Esophagus (tissue), 2 donors: ENCODE measurements around the gene GAMT. TPM values are rescaled to one million over a fixed set of nuclear protein-coding genes. Genes with fewer than 3 reads are reported as not detected.

Experiments
- H3K27ac ChIP-seq, 2 donors: one replicate each; pipeline ENCODE4 v1.5.1; 2013; ENCODE audit warnings: low read depth in 2 of 2, mild to moderate bottlenecking in 2 of 2, inconsistent platforms in 1 of 2, low read length in 1 of 2, moderate library complexity in 1 of 2
- H3K27me3 ChIP-seq, 2 donors: one replicate each; pipeline ENCODE4 v1.6.1; 2013; ENCODE audit warnings: low read length in 2 of 2, control low read depth in 1 of 2, mild to moderate bottlenecking in 1 of 2; ENCODE audit not compliant: insufficient read depth in 2 of 2, control insufficient read depth in 1 of 2
- H3K36me3 ChIP-seq, 2 donors: one replicate each; pipeline ENCODE4 v1.6.1; 2013; ENCODE audit warnings: low read length in 1 of 2; ENCODE audit not compliant: control insufficient read depth in 2 of 2, insufficient read depth in 2 of 2
- H3K4me1 ChIP-seq, 2 donors: one replicate each; pipeline ENCODE4 v1.6.1; 2013; ENCODE audit warnings: low read length in 1 of 2; ENCODE audit not compliant: control insufficient read depth in 2 of 2, insufficient read depth in 2 of 2
- H3K4me3 ChIP-seq, 2 donors: one replicate each; pipeline ENCODE4 v1.5.1; 2013; ENCODE audit warnings: low read length in 2 of 2, mild to moderate bottlenecking in 2 of 2, low read depth in 1 of 2, moderate library complexity in 1 of 2
- H3K9me3 ChIP-seq, 2 donors: one replicate each; pipeline ENCODE4 v1.6.1; 2013; ENCODE audit warnings: mild to moderate bottlenecking in 2 of 2, low read depth in 1 of 2, low read length in 1 of 2, moderate library complexity in 1 of 2; ENCODE audit not compliant: control insufficient read depth in 2 of 2, insufficient read depth in 1 of 2
- WGBS, 2 donors: extraction: QIAGEN DNeasy Blood & Tissue Kit; methylation state at CpG; one replicate each; pipeline ENCODE4 v1.1.7; 2013; 5-methylcytosine and 5-hydroxymethylcytosine counted together
- polyA plus RNA-seq, 2 donors: library from polyadenylated mRNA; stranded (reverse); fragments of 200-250 nt; gene quantifications; one replicate each; pipeline ENCODE4 v1.2.3, GENCODE V29; 2013
- donor health status: healthy with polysubstance abuse.
- donor health status: Bipolar disorder and iron deficiency.

Gene GAMT
- polyA plus RNA-seq = 10 to 100 TPM; 10.9 to 18.4 TPM

GRCh38 chr19:1401138-1401888 lies at the start of gene GAMT:
TSS of gene GAMT (minus strand) at chr19:1401542. CDS start at chr19:1401476, 66 bp downstream.
- Histone ChIP-seq H3K9me3 (no peaks in the 10 kb centered on the region), H3K4me3 (peak within 1 kb of the TSS; percentile 45 to 62), H3K36me3 (no peaks in the 10 kb centered on the region), H3K27me3 (no peaks in the 10 kb centered on the region), H3K4me1 (peaks cover 7 to 8% of the 10 kb centered on the region in 2 donors), H3K27ac (peak within 1 kb of the TSS in 1 of 2 donors; percentile 28)
- 1 to 2% methylated on average over 41 to 87 of the region's 87 CpGs for WGBS, 2 donors

GRCh38 chr19:1449467-1450442 lies 48.4 kb upstream of the GAMT start, which contains the start of gene APC2:
TSS of gene APC2 (plus strand) at chr19:1450121. CDS start at chr19:1453002, 2,881 bp downstream.
- peaks cover 5 to 23% of the 10 kb centered on the region in 2 donors for H3K4me1 ChIP-seq
- H3K36me3 ChIP-seq = no peaks in the 10 kb centered on the region
- no peak within 1 kb of the TSS for H3K27ac ChIP-seq
- H3K9me3 ChIP-seq = peaks cover 0 to 3% of the 10 kb centered on the region in 2 donors
- 4 to 5% methylated on average over 68 to 74 of the region's 74 CpGs for WGBS, 2 donors
- no peak within 1 kb of the TSS for H3K4me3 ChIP-seq
- H3K27me3 ChIP-seq = peaks cover 3 to 48% of the 10 kb centered on the region in 2 donors

GRCh38 chr19:1447944-1448343 lies 46.6 kb upstream of the GAMT start:
- Histone ChIP-seq H3K27me3 (peaks cover 3 to 40% of the 10 kb centered on the region in 2 donors), H3K4me1 (peaks cover 1 to 14% of the 10 kb centered on the region in 2 donors), H3K27ac (no peak overlapping the region), H3K9me3 (no peaks in the 10 kb centered on the region), H3K4me3 (no peak overlapping the region), H3K36me3 (no peaks in the 10 kb centered on the region)
- 69 to 76% methylated on average over 9 of the region's 9 CpGs for WGBS, 2 donors

- Histone ChIP-seq H3K9me3 (no peaks in the 10 kb centered on the region), H3K4me1 (peaks cover 0 to 11% of the 10 kb centered on the region in 2 donors), H3K27ac (no peak overlapping the region), H3K27me3 (peaks cover 3 to 36% of the 10 kb centered on the region in 2 donors), H3K36me3 (no peaks in the 10 kb centered on the region), H3K4me3 (no peak overlapping the region)
- 11 to 25% methylated on average over 4 of the region's 4 CpGs for WGBS, 2 donors
Observed at GRCh38 chr19:1447504-1447903, 46.2 kb upstream of the GAMT start.

GRCh38 chr19:1446713-1447481 lies 45.6 kb upstream of the GAMT start:
- Histone ChIP-seq H3K4me3 (no peak overlapping the region), H3K27ac (no peak overlapping the region), H3K4me1 (peaks cover 0 to 6% of the 10 kb centered on the region in 2 donors), H3K9me3 (no peaks in the 10 kb centered on the region), H3K27me3 (peaks cover 3 to 31% of the 10 kb centered on the region in 2 donors), H3K36me3 (peaks cover 3 to 4% of the 10 kb centered on the region in 2 donors)
- 4 to 5% methylated on average over 45 to 63 of the region's 63 CpGs for WGBS, 2 donors

GRCh38 chr19:1445932-1446712 lies 44.8 kb upstream of the GAMT start:
- H3K27ac ChIP-seq = no peak overlapping the region
- peaks cover 0 to 6% of the 10 kb centered on the region in 2 donors for H3K4me1 ChIP-seq
- H3K36me3 ChIP-seq = peaks cover 4 to 10% of the 10 kb centered on the region in 2 donors
- H3K9me3 ChIP-seq = no peaks in the 10 kb centered on the region
- peaks cover 3 to 31% of the 10 kb centered on the region in 2 donors for H3K27me3 ChIP-seq
- peak overlapping the region in 1 of 2 donors; percentile 25 for H3K4me3 ChIP-seq
- WGBS, 2 donors = 2% methylated on average over 77 to 99 of the region's 99 CpGs

- Histone ChIP-seq H3K27ac (no peak overlapping the region), H3K9me3 (no peaks in the 10 kb centered on the region), H3K4me3 (peak overlapping the region; percentile 25 to 28), H3K36me3 (peaks cover 4 to 17% of the 10 kb centered on the region in 2 donors), H3K27me3 (peaks cover 3 to 26% of the 10 kb centered on the region in 2 donors), H3K4me1 (peaks cover 3 to 6% of the 10 kb centered on the region in 2 donors)
- 1 to 2% methylated on average over 52 to 70 of the region's 70 CpGs for WGBS, 2 donors
Observed at GRCh38 chr19:1445185-1445931, 44.0 kb upstream of the GAMT start.
